H9 (cell line): Measurements from ENCODE around the gene LRRC28. TPM values are rescaled to one million over a fixed set of nuclear protein-coding genes. Genes with fewer than 3 reads are reported as not detected.

Experiments used
- DNase-seq: peaks from one replicate; pipeline ENCODE4 v3.0.0-alpha.2; 2017
- H2AFZ ChIP-seq: one replicate; pipeline ENCODE4 v1.6.1; 2013; ENCODE audit warnings: mild to moderate bottlenecking, low read length, control low read depth, moderate library complexity
- H2AK5ac ChIP-seq: 2 replicates; pipeline ENCODE4 v1.6.1; 2013; ENCODE audit warnings: low read length, control low read depth, mixed read lengths; ENCODE audit not compliant: insufficient read length
- H2BK120ac ChIP-seq: one replicate; pipeline ENCODE4 v1.6.1; 2013; ENCODE audit warnings: low read depth, mild to moderate bottlenecking, low read length, control low read depth, inconsistent platforms; ENCODE audit not compliant: poor library complexity, severe bottlenecking
- H2BK12ac ChIP-seq: 2 replicates; pipeline ENCODE4 v1.6.1; 2013; ENCODE audit warnings: low read length, control low read depth, mixed read lengths, low read depth; ENCODE audit not compliant: insufficient read length
- H2BK15ac ChIP-seq: 2 replicates; pipeline ENCODE4 v1.6.1; 2013; ENCODE audit warnings: low read depth, low read length, control low read depth
- H2BK20ac ChIP-seq: one replicate; pipeline ENCODE4 v1.6.1; 2013; ENCODE audit warnings: low read depth, mild to moderate bottlenecking, low read length, control low read depth, inconsistent platforms; ENCODE audit not compliant: poor library complexity, severe bottlenecking
- H2BK5ac ChIP-seq: 2 replicates; pipeline ENCODE4 v1.6.1; 2013; ENCODE audit warnings: low read length, control low read depth, mixed read lengths; ENCODE audit not compliant: insufficient read length
- H3K14ac ChIP-seq: 2 replicates; pipeline ENCODE4 v1.6.1; 2013; ENCODE audit warnings: low read length, control low read depth; ENCODE audit not compliant: insufficient read depth
- H3K18ac ChIP-seq: 2 replicates; pipeline ENCODE4 v1.6.1; 2013; ENCODE audit warnings: low read depth, mild to moderate bottlenecking, mixed read lengths, low read length, control low read depth; ENCODE audit not compliant: insufficient read length
- H3K23ac ChIP-seq: 2 replicates; pipeline ENCODE4 v1.6.1; 2013; ENCODE audit warnings: low read length, control low read depth, mixed read lengths, low read depth; ENCODE audit not compliant: insufficient read length
- H3K23me2 ChIP-seq: 2 replicates; pipeline ENCODE4 v1.6.1; 2013; ENCODE audit warnings: low read depth, mild to moderate bottlenecking, mixed read lengths, low read length, control low read depth; ENCODE audit not compliant: insufficient read length, poor library complexity, severe bottlenecking
- H3K27ac ChIP-seq: 2 replicates; pipeline ENCODE4 v1.5.1; 2013; ENCODE audit warnings: low read length, control low read depth, mixed read lengths, low read depth; ENCODE audit not compliant: insufficient read length
- H3K27me3 ChIP-seq: 2 replicates; pipeline ENCODE4 v1.6.1; 2013; ENCODE audit warnings: low read length, control low read depth, inconsistent platforms; ENCODE audit not compliant: insufficient read depth
- H3K4ac ChIP-seq: 2 replicates; pipeline ENCODE4 v1.6.1; 2013; ENCODE audit warnings: low read depth, mild to moderate bottlenecking, control low read depth, inconsistent platforms, low read length, moderate library complexity
- H3K4me1 ChIP-seq: 2 replicates; pipeline ENCODE4 v1.6.1; 2013; ENCODE audit warnings: low read length, control low read depth, inconsistent platforms; ENCODE audit not compliant: insufficient read depth
- H3K4me2 ChIP-seq: 2 replicates; pipeline ENCODE4 v1.6.1; 2013; ENCODE audit warnings: low read length, control low read depth, mixed read lengths; ENCODE audit not compliant: insufficient read length, insufficient read depth
- H3K56ac ChIP-seq: 2 replicates; pipeline ENCODE4 v1.6.1; 2013; ENCODE audit warnings: low read depth, mild to moderate bottlenecking, mixed read lengths, low read length, control low read depth; ENCODE audit not compliant: insufficient read length
- H3K79me1 ChIP-seq: 2 replicates; pipeline ENCODE4 v1.6.1; 2013; ENCODE audit warnings: low read depth, mild to moderate bottlenecking, moderate library complexity, low read length, control low read depth, inconsistent platforms; ENCODE audit not compliant: insufficient read depth, poor library complexity, severe bottlenecking
- H3K79me2 ChIP-seq: 2 replicates; pipeline ENCODE4 v1.6.1; 2013; ENCODE audit warnings: low read length, control low read depth, inconsistent platforms; ENCODE audit not compliant: insufficient read depth
- H3K9ac ChIP-seq: 2 replicates; pipeline ENCODE4 v1.6.1; 2013; ENCODE audit warnings: low read length, control low read depth, mixed read lengths; ENCODE audit not compliant: insufficient read length; ENCODE audit errors: extremely low read depth
- H3K9me3 ChIP-seq: one replicate; pipeline ENCODE4 v1.6.1; 2013; ENCODE audit warnings: low read depth, low read length, inconsistent platforms; ENCODE audit not compliant: control insufficient read depth
- H3T11ph ChIP-seq: one replicate; pipeline ENCODE4 v1.6.1; 2013; ENCODE audit warnings: mild to moderate bottlenecking, low read length, control low read depth, inconsistent platforms
- H4K20me1 ChIP-seq: one replicate; pipeline ENCODE4 v1.6.1; 2013; ENCODE audit not compliant: control insufficient read depth, insufficient read length, insufficient read depth
- H4K5ac ChIP-seq: 2 replicates; pipeline ENCODE4 v1.6.1; 2013; ENCODE audit warnings: low read depth, mild to moderate bottlenecking, mixed read lengths, low read length, control low read depth; ENCODE audit not compliant: insufficient read length
- H4K8ac ChIP-seq: replicated peaks from 2 replicates; pipeline ENCODE4 v1.6.1; 2013; ENCODE audit warnings: low read length, control low read depth, mixed read lengths, low read depth; ENCODE audit not compliant: insufficient read length
- H4K91ac ChIP-seq: 2 replicates; pipeline ENCODE4 v1.6.1; 2013; ENCODE audit warnings: low read depth, mild to moderate bottlenecking, moderate library complexity, mixed read lengths, low read length, control low read depth; ENCODE audit not compliant: insufficient read length
- H3K27ac Mint-ChIP-seq, 3 experiments: 2 replicates in 2 of 3; 3 replicates in 1 of 3; pipeline ENCODE4 v1.8.0; 2020 to 2021; ENCODE audit warnings: mixed read lengths in 3 of 3, mild to moderate bottlenecking in 1 of 3, moderate library complexity in 1 of 3
- H3K27me3 Mint-ChIP-seq: 2 replicates; pipeline ENCODE4 v1.8.0; 2021; ENCODE audit warnings: low read depth, mild to moderate bottlenecking, moderate library complexity, mixed read lengths
- H3K36me3 Mint-ChIP-seq, 3 experiments: 2 replicates in 2 of 3; 3 replicates in 1 of 3; pipeline ENCODE4 v1.8.0; 2020 to 2021; ENCODE audit warnings: low read depth in 3 of 3, mixed read lengths in 3 of 3; ENCODE audit not compliant: insufficient read depth in 1 of 3
- H3K4me1 Mint-ChIP-seq, 2 experiments: 2 replicates each; pipeline ENCODE4 v1.8.0; 2020; ENCODE audit warnings: mixed read lengths in 2 of 2
- H3K4me3 Mint-ChIP-seq, 2 experiments: 2 replicates in 1 of 2; 3 replicates in 1 of 2; pipeline ENCODE4 v1.8.0; 2020 to 2021; ENCODE audit warnings: mild to moderate bottlenecking in 2 of 2, mixed read lengths in 2 of 2, moderate library complexity in 1 of 2
- H3K9me3 Mint-ChIP-seq, 2 experiments: 2 replicates in 1 of 2; 3 replicates in 1 of 2; pipeline ENCODE4 v1.8.0; 2020; ENCODE audit warnings: mild to moderate bottlenecking in 2 of 2, mixed read lengths in 2 of 2, moderate library complexity in 1 of 2
- CTCF ChIP-seq: fragments of 200-600 bp; sonication (generic); conservative IDR thresholded peaks from 3 replicates; pipeline ENCODE4 v1.8.0; 2021; ENCODE audit warnings: antibody characterized with exemption, mild to moderate bottlenecking
- WGBS: extraction: QIAGEN DNeasy Blood & Tissue Kit; methylation state at CpG from one replicate; pipeline ENCODE4 v1.1.7; 2013; ENCODE audit warnings: missing lambda C conversion rate, low lambda C conversion rate, mixed read lengths; ENCODE audit not compliant: insufficient read length; ENCODE audit errors: extremely low coverage; 5-methylcytosine and 5-hydroxymethylcytosine counted together
- total RNA-seq: library from RNA; stranded (reverse); gene quantifications from 2 replicates; pipeline ENCODE4 v1.2.1, GENCODE V29; 2021

Gene LRRC28
- total RNA-seq, 1 experiment from 2014 or later, result 17.6 TPM

GRCh38 chr15:99366013-99366412 is 114.7 kb downstream of the LRRC28 start:
- H3K14ac ChIP-seq, result no peak overlapping the region
- no peak overlapping the region for H3K27ac ChIP-seq
- Mint-ChIP-seq H3K4me3 (no peak overlapping the region), H3K4me1 (peaks cover under 1 to 7% of the 10 kb centered on the region in 2 experiments), H3K9me3 (peaks cover 13 to 21% of the 10 kb centered on the region in 2 experiments; a peak in 4 of 5 replicates), H3K27me3 (no peaks in the 10 kb centered on the region), H3K27ac (no peak overlapping the region), H3K36me3 (peaks cover 22 to 27% (median 22%) of the 10 kb centered on the region in 3 experiments)
- H3K4me2 ChIP-seq, result no peak overlapping the region
- no peak overlapping the region for H2BK120ac ChIP-seq
- no peak overlapping the region for H2AK5ac ChIP-seq
- H4K20me1 ChIP-seq, result no peaks in the 10 kb centered on the region
- H3K79me1 ChIP-seq, result no peaks in the 10 kb centered on the region
- no peak overlapping the region for H3K4ac ChIP-seq
- H2BK5ac ChIP-seq, result no peak overlapping the region
- H3K23ac ChIP-seq, result no peak overlapping the region
- H4K5ac ChIP-seq, result no peak overlapping the region
- no CpG with 5 or more reads among the region's 1 CpG for WGBS
- no peak overlapping the region for H2AFZ ChIP-seq
- H2BK20ac ChIP-seq, result no peak overlapping the region
- no peak overlapping the region for H3T11ph ChIP-seq
- H4K8ac ChIP-seq, result no peak overlapping the region
- H3K23me2 ChIP-seq, result no peaks in the 10 kb centered on the region
- no peaks in the 10 kb centered on the region for H3K79me2 ChIP-seq
- no peaks in the 10 kb centered on the region for H3K27me3 ChIP-seq
- H3K4me1 ChIP-seq, result no peaks in the 10 kb centered on the region
- no peak for DNase-seq
- TF ChIP-seq CTCF, result no peak
- no peak overlapping the region for H4K91ac ChIP-seq
- no peak overlapping the region for H3K56ac ChIP-seq
- peaks cover 4% of the 10 kb centered on the region for H3K9me3 ChIP-seq
- H2BK12ac ChIP-seq, result no peak overlapping the region
- H3K9ac ChIP-seq, result no peak overlapping the region
- H3K18ac ChIP-seq, result no peak overlapping the region
- no peak overlapping the region for H2BK15ac ChIP-seq
